IgD-negative memory B cell (primary cell): ENCODE results near the gene FOXK1. TPM values are rescaled to one million over a fixed set of nuclear protein-coding genes. Genes with fewer than 3 reads are reported as not detected.

Experiments used
- H3K27ac Mint-ChIP-seq, 3 donors: one replicate each; pipeline ENCODE4 v1.8.0; 2020 to 2022; ENCODE audit warnings: mild to moderate bottlenecking in 3 of 3, mixed read lengths in 3 of 3, moderate library complexity in 1 of 3
- H3K27me3 Mint-ChIP-seq: one replicate; pipeline ENCODE4 v1.8.0; 2021; ENCODE audit warnings: mixed read lengths
- H3K36me3 Mint-ChIP-seq: one replicate; pipeline ENCODE4 v1.8.0; 2020; ENCODE audit warnings: mild to moderate bottlenecking, mixed read lengths
- H3K4me1 Mint-ChIP-seq, 3 donors: one replicate each; pipeline ENCODE4 v1.8.0; 2020 to 2022; ENCODE audit warnings: mixed read lengths in 3 of 3, mild to moderate bottlenecking in 1 of 3
- H3K4me3 Mint-ChIP-seq, 4 donors: one replicate each; pipeline ENCODE4 v1.8.0; 2020 to 2022; ENCODE audit warnings: mild to moderate bottlenecking in 4 of 4, mixed read lengths in 4 of 4, moderate library complexity in 3 of 4
- H3K9me3 Mint-ChIP-seq, 3 donors: one replicate each; pipeline ENCODE4 v1.8.0; 2020 to 2021; ENCODE audit warnings: mixed read lengths in 3 of 3, mild to moderate bottlenecking in 1 of 3
- polyA plus RNA-seq: library from polyadenylated mRNA; unstranded; fragments of 300-500 nt; fragmentation: Illumina TruSeq; gene quantifications from one replicate; pipeline ENCODE4 v1.2.3, GENCODE V29; 2021

The FOXK1 gene
- polyA plus RNA-seq, 1 donor from 2014 or later, result 2.3 TPM

DNA sequence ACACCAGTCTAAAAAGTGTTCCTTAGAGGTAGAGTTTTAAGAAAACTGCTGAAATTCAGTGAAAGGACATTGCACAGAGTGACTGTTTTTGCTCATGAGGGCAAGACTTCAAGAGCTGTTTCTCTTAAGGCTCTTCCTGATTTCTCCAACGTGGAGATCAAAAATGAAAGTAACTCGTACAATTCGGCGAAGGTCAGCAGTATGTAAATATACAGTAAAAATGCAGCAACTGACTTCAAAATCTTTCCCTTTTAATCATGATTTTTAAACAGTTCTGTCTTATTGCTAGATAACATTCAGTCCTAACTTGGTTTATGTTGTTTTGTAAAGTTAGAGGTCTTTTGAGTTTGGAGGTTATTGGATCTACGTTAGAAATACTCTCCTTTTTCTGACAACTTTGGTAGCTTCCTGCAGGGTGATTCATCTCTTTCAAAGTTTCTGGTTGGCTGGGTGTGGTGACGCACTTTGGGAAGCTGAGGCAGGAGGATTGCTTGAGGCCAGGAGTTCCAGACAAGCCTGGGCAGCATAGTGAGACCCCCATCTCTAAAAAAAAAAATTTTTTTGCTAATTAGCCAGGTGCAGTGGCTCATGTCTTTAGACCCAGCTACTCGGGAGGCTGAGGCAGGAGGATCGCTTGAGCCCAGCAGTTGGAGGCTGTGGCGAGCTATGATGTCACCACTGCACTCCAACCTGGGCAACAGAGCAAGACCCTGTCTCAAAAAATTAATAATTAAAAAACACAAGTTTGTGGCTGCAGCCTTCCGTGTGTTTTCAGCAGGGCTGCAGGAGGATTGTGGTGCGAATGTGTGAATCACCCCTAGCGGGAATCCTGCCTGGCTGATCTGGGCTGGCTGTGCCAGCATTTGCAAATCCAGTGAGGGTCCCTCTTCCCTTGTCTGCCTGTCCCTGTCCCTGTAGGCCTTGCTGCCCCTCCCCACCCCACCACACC, 64.2 kb downstream of the FOXK1 start:
- H3K36me3 Mint-ChIP-seq, result peaks cover 5% of the 10 kb centered on the region
- peak overlapping the region; percentile 87 to 97 (median 96) for H3K27ac Mint-ChIP-seq
- H3K4me3 Mint-ChIP-seq, result peak overlapping the region; percentile 80 to 93 (median 88)
- no peaks in the 10 kb centered on the region for H3K9me3 Mint-ChIP-seq
- H3K4me1 Mint-ChIP-seq, result peaks cover 28 to 36% (median 29%) of the 10 kb centered on the region in 3 donors
- H3K27me3 Mint-ChIP-seq, result no peaks in the 10 kb centered on the region

DNA sequence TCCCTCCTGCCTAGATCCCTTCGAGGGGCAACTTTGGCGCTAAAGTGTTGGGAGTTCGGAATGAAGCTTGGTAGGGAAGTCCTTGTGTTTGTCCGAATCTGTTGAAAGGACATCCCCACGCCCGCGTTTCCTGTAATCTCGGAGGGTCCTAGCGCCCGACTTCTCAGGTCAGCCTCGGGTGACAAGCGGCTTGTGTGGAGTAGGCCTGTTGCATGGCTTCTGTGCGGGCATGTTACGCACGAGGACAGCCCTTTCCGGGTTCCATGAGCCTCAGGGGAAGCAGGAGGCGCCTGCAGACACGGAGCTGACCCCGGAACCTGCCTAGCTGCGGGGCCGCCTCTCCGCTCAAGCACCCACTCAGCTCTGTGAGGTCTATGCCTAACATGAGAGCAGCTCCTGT, 64.9 kb downstream of the FOXK1 start:
- Mint-ChIP-seq H3K36me3 (peaks cover 5% of the 10 kb centered on the region), H3K4me1 (peaks cover 28 to 33% (median 29%) of the 10 kb centered on the region in 3 donors), H3K27me3 (no peaks in the 10 kb centered on the region), H3K9me3 (no peaks in the 10 kb centered on the region), H3K4me3 (peak overlapping the region in 2 of 4 donors; percentile 38 to 61), H3K27ac (peak overlapping the region; percentile 68 to 97 (median 84))

DNA sequence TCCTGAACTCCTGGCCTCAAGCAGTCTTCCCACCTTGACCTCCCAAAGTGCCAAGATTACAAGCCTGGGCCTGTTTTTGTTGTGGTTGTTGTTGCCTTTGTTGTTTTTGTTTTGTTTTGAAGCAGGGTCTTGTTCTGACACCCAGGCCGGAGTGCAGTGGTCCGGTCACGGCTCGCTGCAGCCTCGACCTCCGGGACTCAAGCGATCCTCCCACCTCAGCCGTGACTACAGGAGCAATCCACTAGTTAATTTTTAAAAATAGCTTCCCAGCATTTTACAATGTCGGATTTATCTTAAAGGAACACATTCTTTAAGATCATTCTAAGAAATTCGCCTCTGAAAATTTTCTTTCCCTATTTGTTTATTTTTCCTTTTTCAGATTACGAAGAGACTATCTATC, 65.7 kb downstream of the FOXK1 start:
- Mint-ChIP-seq H3K27ac (peak overlapping the region; percentile 12 to 91 (median 89)), H3K9me3 (no peaks in the 10 kb centered on the region), H3K4me1 (peaks cover 28 to 33% (median 29%) of the 10 kb centered on the region in 3 donors), H3K36me3 (peaks cover 5% of the 10 kb centered on the region), H3K27me3 (no peaks in the 10 kb centered on the region), H3K4me3 (peak overlapping the region; percentile 39 to 86 (median 61))

DNA sequence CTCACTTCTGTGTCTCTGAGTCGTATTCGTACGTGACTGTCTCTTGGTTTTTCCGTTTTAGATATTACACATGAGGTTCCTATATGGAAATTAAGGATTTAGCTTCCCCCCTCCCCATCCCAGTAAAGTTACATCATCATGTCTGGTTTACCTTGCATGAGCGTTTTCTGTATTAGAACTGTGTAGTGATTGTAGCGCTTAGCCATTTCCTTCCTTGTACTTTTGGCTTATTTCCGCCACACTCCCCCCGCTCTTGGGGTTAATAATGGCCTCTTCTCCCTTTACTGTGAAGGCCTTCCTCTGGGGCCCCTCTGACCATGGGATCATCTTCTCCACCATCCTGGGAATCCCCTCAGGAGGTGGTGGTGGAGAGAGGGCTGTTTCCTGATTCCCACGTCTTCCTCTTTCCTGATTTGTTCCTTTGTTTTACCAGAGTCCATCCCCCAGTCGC, 66.2 kb downstream of the FOXK1 start:
- H3K4me1 Mint-ChIP-seq, result peaks cover 30 to 33% (median 32%) of the 10 kb centered on the region in 3 donors

DNA sequence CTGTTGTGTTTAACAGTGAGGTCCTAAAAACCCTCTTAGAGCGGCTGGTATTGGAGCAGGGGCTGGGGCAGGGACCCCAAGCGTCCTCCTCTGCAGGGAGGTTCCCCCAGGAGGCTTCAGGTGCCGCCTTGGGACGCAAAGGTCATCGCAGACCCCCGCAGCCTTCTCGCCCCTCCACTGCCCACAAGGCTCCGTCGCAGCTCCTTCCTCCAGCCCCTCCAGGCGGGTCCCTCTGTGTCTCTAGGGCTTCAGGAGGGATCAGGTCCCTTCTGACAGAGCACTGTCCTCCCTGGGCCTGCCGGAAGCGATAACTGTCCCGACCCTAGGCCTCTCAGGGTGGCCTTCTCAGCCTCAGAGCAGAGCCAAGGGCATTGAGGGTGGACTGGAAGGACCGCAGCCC, 67.3 kb downstream of the FOXK1 start:
- peaks cover 27 to 29% (median 27%) of the 10 kb centered on the region in 3 donors for H3K4me1 Mint-ChIP-seq
- H3K36me3 Mint-ChIP-seq, result peaks cover 5% of the 10 kb centered on the region
- peak overlapping the region in 2 of 3 donors; percentile 23 to 83 for H3K27ac Mint-ChIP-seq
- no peaks in the 10 kb centered on the region for H3K27me3 Mint-ChIP-seq
- H3K4me3 Mint-ChIP-seq, result peak overlapping the region in 2 of 4 donors; percentile 41 to 52
- no peaks in the 10 kb centered on the region for H3K9me3 Mint-ChIP-seq

More for the DNA sequence above, 66.2 kb downstream of the FOXK1 start:
- Mint-ChIP-seq H3K4me3 (peak overlapping the region; percentile 42 to 86 (median 72)), H3K9me3 (no peaks in the 10 kb centered on the region), H3K27ac (peak overlapping the region; percentile 12 to 91 (median 89)), H3K27me3 (no peaks in the 10 kb centered on the region), H3K36me3 (peaks cover 5% of the 10 kb centered on the region)

DNA sequence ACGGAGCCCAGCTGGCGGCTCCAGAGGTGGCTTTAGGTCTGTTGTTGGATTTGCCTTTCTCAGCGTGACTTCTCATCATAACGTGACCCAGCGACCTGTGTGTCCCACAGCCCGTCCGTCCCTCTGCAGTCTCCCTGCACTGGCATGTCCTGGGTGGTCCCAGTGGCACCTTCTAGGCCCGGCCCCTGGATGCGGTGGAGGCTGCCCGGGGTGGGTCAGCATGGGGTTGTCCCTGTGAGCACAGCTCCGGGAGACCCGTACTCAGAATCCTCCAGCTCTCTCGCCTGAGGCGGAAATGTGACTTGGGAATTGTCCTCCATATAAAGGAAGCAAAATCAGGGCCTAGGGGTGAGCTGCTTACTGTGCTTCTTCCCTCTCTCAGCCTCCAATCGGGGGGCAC, 67.7 kb downstream of the FOXK1 start:
- H3K9me3 Mint-ChIP-seq, result no peaks in the 10 kb centered on the region
- no peak overlapping the region for H3K27ac Mint-ChIP-seq
- peaks cover 5% of the 10 kb centered on the region for H3K36me3 Mint-ChIP-seq
- no peak overlapping the region for H3K4me3 Mint-ChIP-seq
- H3K4me1 Mint-ChIP-seq, result peaks cover 23 to 25% (median 24%) of the 10 kb centered on the region in 3 donors
- no peaks in the 10 kb centered on the region for H3K27me3 Mint-ChIP-seq

DNA sequence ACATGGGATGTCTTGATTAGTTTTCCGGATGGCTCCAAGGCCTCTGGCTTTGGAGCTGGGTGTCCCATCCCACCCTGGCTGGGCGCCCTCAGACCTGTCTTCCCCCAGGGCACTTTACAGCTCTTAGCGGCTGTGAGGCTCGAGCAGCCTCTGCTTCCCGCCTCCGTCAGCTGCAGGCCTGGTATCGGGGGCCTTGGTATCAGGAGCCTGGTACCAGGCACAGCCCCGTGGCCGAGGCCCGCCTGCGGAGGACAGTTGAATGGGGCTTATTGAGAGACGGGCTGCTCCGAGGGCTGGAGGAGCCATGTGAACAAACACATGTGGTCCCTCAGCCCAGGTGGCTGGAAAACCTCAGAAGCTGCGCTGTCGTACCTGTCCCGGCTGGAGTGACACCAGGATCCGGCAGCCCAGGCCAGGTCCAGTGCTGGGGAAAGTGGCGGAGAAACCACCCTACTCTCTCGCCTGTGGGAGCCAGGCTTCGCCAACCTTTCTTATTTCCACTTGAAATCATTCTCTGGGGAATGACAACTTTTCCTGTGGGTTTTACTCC, 69.4 kb downstream of the FOXK1 start:
- no peaks in the 10 kb centered on the region for H3K27me3 Mint-ChIP-seq
- H3K36me3 Mint-ChIP-seq, result peaks cover 6% of the 10 kb centered on the region
- H3K4me3 Mint-ChIP-seq, result no peak overlapping the region
- peaks cover 8 to 17% (median 15%) of the 10 kb centered on the region in 3 donors for H3K4me1 Mint-ChIP-seq
- no peak overlapping the region for H3K27ac Mint-ChIP-seq
- H3K9me3 Mint-ChIP-seq, result no peaks in the 10 kb centered on the region

DNA sequence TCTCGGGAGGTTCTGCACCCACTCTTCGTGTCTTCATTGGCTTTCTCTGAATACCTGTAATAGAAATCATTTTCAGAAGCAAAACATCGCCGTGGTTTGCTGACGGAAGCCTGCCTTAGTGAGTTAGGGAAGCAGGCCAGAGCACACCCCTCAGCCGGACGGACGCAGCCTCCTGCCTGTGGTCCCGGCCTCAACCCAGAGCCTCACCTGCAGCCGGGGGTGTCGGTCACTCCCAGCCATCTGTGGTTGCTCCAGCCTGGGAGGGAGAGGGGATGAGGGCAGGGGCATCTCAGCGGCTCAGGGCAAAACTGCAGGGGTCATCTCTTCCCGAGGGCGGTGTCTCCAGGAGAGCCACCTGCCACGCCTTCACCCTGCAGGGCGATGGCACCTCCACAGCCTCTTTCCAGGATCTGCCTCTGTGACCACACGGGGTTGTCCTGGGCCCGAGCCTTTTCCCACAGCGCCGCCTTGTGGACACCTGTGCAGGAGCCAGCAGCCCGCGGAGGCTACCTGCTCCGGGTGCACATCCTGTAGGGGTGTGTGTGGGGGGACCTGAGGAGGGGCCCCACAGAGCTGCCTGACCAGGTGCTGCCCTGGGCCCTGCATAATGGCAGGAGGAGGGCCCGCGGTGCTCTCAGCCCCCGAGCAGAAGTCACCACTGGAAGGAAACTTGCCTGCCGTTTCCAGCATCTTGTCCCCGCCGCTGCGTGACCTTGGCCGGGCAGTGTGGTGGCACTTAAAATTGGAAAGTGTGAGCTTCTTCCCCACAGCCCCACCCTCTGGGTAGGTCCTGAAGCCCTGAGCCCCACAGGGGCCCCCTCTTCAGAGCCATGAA, 71.7 kb downstream of the FOXK1 start:
- Mint-ChIP-seq H3K27ac (peak overlapping the region in 1 of 3 donors; percentile 18), H3K4me3 (peak overlapping the region in 1 of 4 donors; percentile 71), H3K36me3 (peaks cover 1% of the 10 kb centered on the region), H3K27me3 (no peaks in the 10 kb centered on the region), H3K9me3 (no peaks in the 10 kb centered on the region), H3K4me1 (peaks cover 0 to 9% (median 6%) of the 10 kb centered on the region in 3 donors)

DNA sequence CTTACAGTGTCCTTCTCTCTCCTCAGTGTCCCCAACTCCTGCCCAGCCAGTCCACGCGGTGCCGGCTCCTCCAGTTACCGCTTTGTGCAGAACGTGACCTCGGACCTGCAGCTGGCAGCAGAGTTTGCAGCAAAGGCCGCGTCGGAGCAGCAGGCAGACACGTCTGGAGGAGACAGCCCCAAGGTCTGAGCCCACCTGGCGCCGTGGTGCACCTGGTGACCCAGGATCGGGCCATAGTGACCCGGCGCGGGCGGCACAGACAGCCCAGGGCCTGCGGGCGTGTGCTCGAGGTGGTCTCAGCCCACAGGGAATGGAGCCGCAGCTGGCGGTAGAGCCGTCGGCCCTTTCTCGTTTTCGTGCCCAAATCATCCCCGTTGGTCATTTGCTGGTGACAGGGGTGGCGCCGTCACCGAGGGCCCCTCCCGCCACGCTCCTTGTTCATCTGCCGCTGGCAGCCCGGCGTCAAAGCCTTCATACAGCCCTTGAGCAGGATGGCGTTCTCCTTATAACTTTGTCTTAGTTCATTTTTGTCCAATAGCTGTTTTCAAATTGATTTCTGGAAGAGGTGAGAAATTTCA, 72.4 kb downstream of the FOXK1 start:
- H3K27ac Mint-ChIP-seq, result no peak overlapping the region
- no peaks in the 10 kb centered on the region for H3K9me3 Mint-ChIP-seq
- H3K4me1 Mint-ChIP-seq, result peaks cover 0 to 9% (median 6%) of the 10 kb centered on the region in 3 donors
- H3K27me3 Mint-ChIP-seq, result no peaks in the 10 kb centered on the region
- H3K36me3 Mint-ChIP-seq, result peaks cover 1% of the 10 kb centered on the region
- no peak overlapping the region for H3K4me3 Mint-ChIP-seq

DNA sequence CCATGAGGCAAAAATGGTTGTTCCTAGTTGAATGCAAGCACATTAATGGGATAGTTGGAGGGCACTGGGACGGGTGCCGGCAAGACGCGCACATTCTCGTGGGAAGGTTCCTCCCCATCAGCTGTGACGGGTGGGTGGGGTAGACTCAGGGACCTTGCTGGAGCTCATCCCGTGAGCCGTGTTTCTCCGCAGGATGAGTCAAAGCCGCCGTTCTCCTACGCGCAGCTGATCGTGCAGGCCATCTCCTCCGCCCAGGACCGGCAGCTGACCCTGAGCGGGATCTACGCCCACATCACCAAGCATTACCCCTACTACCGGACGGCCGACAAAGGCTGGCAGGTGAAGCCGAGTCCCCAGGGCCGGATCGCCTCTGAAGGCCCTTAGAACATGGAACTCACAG, 73.0 kb downstream of the FOXK1 start:
- Mint-ChIP-seq H3K4me3 (no peak overlapping the region), H3K9me3 (no peaks in the 10 kb centered on the region), H3K36me3 (peaks cover 1% of the 10 kb centered on the region), H3K27ac (no peak overlapping the region), H3K27me3 (no peaks in the 10 kb centered on the region), H3K4me1 (peaks cover 0 to 9% (median 6%) of the 10 kb centered on the region in 3 donors)

DNA sequence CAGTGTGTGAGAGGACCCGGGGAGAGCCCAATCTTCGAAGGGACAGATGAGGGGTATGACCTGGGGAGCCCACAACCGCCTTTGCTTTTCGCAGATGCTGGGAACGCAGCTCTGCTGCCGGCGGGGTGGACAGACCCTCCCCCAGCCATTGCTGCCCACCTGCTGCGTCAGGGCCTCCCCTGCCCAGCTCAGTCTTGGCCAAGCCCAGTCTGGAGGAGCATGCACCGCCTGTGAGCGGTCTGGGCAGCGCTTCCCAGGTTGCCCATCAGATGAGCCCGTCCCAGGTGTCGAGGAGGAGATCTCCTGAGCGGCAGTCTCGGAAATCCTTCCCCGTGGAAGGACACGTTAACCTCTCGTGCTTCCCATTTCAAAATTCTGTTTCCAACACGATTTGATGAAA, 76.0 kb downstream of the FOXK1 start:
- Mint-ChIP-seq H3K4me1 (peaks cover 0 to 5% (median 4%) of the 10 kb centered on the region in 3 donors), H3K4me3 (no peak overlapping the region), H3K27me3 (no peaks in the 10 kb centered on the region), H3K36me3 (peaks cover 1% of the 10 kb centered on the region), H3K9me3 (no peaks in the 10 kb centered on the region), H3K27ac (no peak overlapping the region)

DNA sequence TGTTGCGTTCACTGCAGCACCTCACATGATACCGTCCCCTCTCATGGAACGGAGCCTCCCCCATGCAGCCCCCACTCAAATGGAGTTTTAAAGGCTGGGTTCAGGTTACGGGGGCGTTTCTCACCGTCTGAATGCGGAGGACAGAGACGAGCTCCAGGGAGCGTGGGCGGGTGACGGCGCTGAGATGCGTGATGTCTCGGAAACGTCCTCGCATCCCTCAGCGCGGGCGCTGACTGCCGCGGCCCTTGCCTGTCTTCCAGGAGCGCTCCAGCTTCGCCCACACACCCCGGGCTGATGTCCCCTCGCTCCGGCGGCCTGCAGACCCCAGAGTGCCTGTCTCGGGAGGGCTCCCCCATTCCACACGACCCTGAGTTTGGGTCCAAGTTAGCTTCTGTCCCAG, 76.7 kb downstream of the FOXK1 start:
- Mint-ChIP-seq H3K27ac (no peak overlapping the region), H3K36me3 (peaks cover 1% of the 10 kb centered on the region), H3K4me1 (peaks cover 0 to 4% (median 1%) of the 10 kb centered on the region in 3 donors), H3K27me3 (no peaks in the 10 kb centered on the region), H3K9me3 (no peaks in the 10 kb centered on the region), H3K4me3 (no peak overlapping the region)

DNA sequence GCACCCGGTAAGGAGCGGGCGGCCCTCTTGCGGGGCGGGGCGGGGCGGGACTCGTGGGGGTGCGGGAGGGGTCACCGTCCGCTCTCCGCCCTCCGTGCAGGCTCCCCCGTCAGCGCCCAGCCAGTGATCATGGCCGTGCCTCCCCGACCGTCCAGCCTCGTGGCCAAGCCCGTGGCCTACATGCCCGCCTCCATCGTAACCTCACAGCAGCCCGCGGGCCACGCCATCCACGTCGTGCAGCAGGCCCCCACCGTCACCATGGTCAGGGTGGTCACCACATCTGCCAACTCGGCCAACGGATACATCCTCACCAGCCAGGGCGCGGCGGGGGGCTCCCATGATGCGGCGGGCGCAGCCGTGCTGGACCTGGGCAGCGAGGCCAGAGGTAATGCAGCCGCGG, 77.1 kb downstream of the FOXK1 start:
- H3K9me3 Mint-ChIP-seq, result no peaks in the 10 kb centered on the region
- H3K27me3 Mint-ChIP-seq, result no peaks in the 10 kb centered on the region
- peaks cover 1% of the 10 kb centered on the region for H3K36me3 Mint-ChIP-seq
- peaks cover 0 to 3% (median 0%) of the 10 kb centered on the region in 3 donors for H3K4me1 Mint-ChIP-seq
- no peak overlapping the region for H3K4me3 Mint-ChIP-seq
- H3K27ac Mint-ChIP-seq, result no peak overlapping the region

DNA sequence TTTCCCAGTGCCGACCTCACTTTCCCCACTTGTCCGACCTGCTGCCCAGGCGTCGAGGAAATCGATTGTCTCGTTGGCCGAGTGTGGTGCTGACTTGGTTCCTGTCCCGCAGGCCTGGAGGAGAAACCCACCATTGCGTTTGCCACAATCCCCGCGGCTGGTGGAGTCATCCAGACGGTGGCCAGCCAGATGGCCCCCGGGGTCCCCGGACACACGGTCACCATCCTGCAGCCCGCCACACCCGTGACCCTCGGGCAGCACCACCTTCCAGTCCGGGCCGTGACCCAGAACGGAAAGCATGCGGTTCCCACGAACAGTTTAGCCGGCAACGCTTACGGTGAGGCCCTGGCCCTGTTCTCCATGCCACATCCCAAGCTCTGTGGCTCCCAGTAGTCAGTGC, 78.9 kb downstream of the FOXK1 start:
- Mint-ChIP-seq H3K27me3 (no peaks in the 10 kb centered on the region), H3K27ac (no peak overlapping the region), H3K36me3 (no peaks in the 10 kb centered on the region), H3K4me3 (no peak overlapping the region), H3K9me3 (no peaks in the 10 kb centered on the region), H3K4me1 (peaks cover 0 to 3% (median 0%) of the 10 kb centered on the region in 3 donors)
